PFSK-1 (cell line): ENCODE data around the gene ATP2B2.

Source experiments
- FOXP2 ChIP-seq: optimal IDR thresholded peaks from 2 replicates; pipeline ENCODE3; 2011; ENCODE audit warnings: borderline replicate concordance, control low read depth, inconsistent platforms; ENCODE audit not compliant: insufficient read depth; ENCODE audit errors: extremely low read length, extremely low read depth
- POLR2AphosphoS5 ChIP-seq: IDR thresholded peaks from 2 replicates; pipeline ENCODE4 v1.6.1; 2012; ENCODE audit warnings: low read depth, mild to moderate bottlenecking, control low read depth, low read length, moderate library complexity
- REST ChIP-seq, 2 experiments: IDR thresholded peaks; 2 replicates each; pipeline versions ENCODE4 v1.6.1 to v1.8.0; 2011 to 2012; ENCODE audit warnings: low read depth in 2 of 2, low read length in 2 of 2, control low read depth in 1 of 2, inconsistent platforms in 1 of 2, mild to moderate bottlenecking in 1 of 2, moderate library complexity in 1 of 2; ENCODE audit not compliant: insufficient read depth in 1 of 2
- SIN3A ChIP-seq: IDR thresholded peaks from 2 replicates; pipeline ENCODE4 v1.6.1; 2012; ENCODE audit warnings: mild to moderate bottlenecking, low read length, moderate library complexity, borderline replicate concordance; ENCODE audit not compliant: insufficient read depth
- TAF1 ChIP-seq: IDR thresholded peaks from 2 replicates; pipeline ENCODE4 v1.6.1; 2012; ENCODE audit warnings: low read length, control low read depth, borderline replicate concordance; ENCODE audit not compliant: insufficient read depth

The ATP2B2 gene

GRCh38 chr3:10365791-10366190, 139.6 kb downstream of the ATP2B2 start:
- TF ChIP-seq FOXP2 (no peak), POLR2AphosphoS5 (no peak), SIN3A (no peak), TAF1 (no peak), REST (IDR thresholded peaks at IDR 0.05; ENCODE audit: insufficient read depth in 1 of 2, low read depth in 2 of 2, low read length in 2 of 2) (no peak)

- TF ChIP-seq TAF1 (no peak), POLR2AphosphoS5 (no peak), FOXP2 (no peak)
These were observed 140.1 kb downstream of the ATP2B2 start for GRCh38 chr3:10365316-10365715.

DNA sequence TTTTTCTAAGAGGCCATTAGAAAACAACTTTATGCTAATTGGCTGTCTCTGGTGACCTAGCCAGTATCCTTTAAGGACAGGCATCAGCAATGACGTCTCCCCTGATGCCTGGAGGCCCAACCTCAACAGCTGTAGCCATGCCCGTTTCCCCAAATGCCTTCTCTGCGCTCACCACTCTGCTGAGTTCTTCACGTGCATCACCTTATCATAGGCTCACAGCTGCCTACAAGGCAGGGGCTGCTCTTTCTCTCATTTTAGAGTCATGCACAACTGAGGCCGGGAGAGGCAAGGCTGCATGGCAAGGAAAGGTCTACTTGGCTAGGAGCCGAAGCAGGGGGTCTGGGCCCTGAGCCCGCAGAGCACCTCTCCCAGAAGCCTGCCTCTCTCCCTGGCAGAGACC, 140.6 kb downstream of the ATP2B2 start:
- TF ChIP-seq TAF1 = no peak
- TF ChIP-seq REST (IDR thresholded peaks at IDR 0.05; ENCODE audit: insufficient read depth in 1 of 2, low read depth in 2 of 2, low read length in 2 of 2) = no peak
- TF ChIP-seq SIN3A = no peak
- no peak for TF ChIP-seq POLR2AphosphoS5
- no peak for TF ChIP-seq FOXP2

- TF ChIP-seq REST (IDR thresholded peaks at IDR 0.05; ENCODE audit: insufficient read depth in 1 of 2, low read depth in 2 of 2, low read length in 2 of 2) (no peak), FOXP2 (no peak)
These were observed 141.5 kb downstream of the ATP2B2 start for GRCh38 chr3:10363935-10364334.

DNA sequence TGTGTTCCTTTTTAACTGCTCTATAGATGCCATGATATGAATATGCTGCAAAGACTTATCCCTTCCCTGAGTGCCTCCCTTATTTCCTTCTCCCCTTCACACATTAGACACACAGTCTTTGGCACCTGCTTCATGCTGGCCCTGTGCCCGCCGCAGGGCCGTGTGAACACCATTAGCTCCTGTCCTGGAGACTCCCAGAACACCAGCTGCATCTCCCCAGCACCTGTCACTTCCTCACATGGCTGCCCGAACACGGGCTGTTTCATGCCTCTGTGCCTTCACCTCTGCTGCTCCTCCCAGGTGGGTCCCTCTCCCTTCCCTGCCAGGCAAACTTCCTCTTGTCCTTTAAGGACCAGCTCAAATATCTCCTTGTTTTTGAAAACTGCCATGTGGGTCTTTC, 144.0 kb downstream of the ATP2B2 start:
- TF ChIP-seq POLR2AphosphoS5 (no peak), FOXP2 (no peak), SIN3A (no peak), TAF1 (no peak), REST (IDR thresholded peaks at IDR 0.05; ENCODE audit: insufficient read depth in 1 of 2, low read depth in 2 of 2, low read length in 2 of 2) (no peak)
